ENCODE results near the gene HSPA8.

Gene HSPA8

GRCh38 chr11:123034597-123034996 lies 27.3 kb downstream of the HSPA8 start:
- Histone ChIP-seq H3K27ac (no peak overlapping the region), H3K9ac (no peak overlapping the region), H3K4me1 (no peaks in the 10 kb centered on the region), H3K79me2 (no peaks in the 10 kb centered on the region), H3K27me3 (ENCODE audit: control insufficient read depth, insufficient read depth, low read length) (no peaks in the 10 kb centered on the region), H2AFZ (no peak overlapping the region), H3K36me3 (ENCODE audit: control insufficient read depth, insufficient read depth, low read length) (no peaks in the 10 kb centered on the region), H3K4me3 (ENCODE audit: low read depth, low read length) (no peak overlapping the region), H3K9me3 (ENCODE audit: control insufficient read depth, low read length) (no peaks in the 10 kb centered on the region), H3K4me2 (ENCODE audit: low read length) (no peak overlapping the region)
- no peak for TF ChIP-seq CTCF (IDR thresholded peaks at IDR 0.05)

GRCh38 chr11:123033895-123034294 lies 28.0 kb downstream of the HSPA8 start:
- Histone ChIP-seq H2AFZ (no peak overlapping the region), H3K4me2 (ENCODE audit: low read length) (no peak overlapping the region), H3K36me3 (ENCODE audit: control insufficient read depth, insufficient read depth, low read length) (no peaks in the 10 kb centered on the region), H3K4me3 (ENCODE audit: low read depth, low read length) (no peak overlapping the region), H3K9me3 (ENCODE audit: control insufficient read depth, low read length) (no peaks in the 10 kb centered on the region), H3K4me1 (no peaks in the 10 kb centered on the region), H3K9ac (no peak overlapping the region), H3K27me3 (ENCODE audit: control insufficient read depth, insufficient read depth, low read length) (no peaks in the 10 kb centered on the region), H3K27ac (no peak overlapping the region), H3K79me2 (no peaks in the 10 kb centered on the region)
- no peak for TF ChIP-seq CTCF (IDR thresholded peaks at IDR 0.05)

GRCh38 chr11:123030517-123030916 lies 31.4 kb downstream of the HSPA8 start:
- H3K27me3 ChIP-seq (ENCODE audit: control insufficient read depth, insufficient read depth, low read length) = no peaks in the 10 kb centered on the region
- no peak overlapping the region for H2AFZ ChIP-seq
- H3K9ac ChIP-seq = no peak overlapping the region
- no peak overlapping the region for H3K27ac ChIP-seq
- TF ChIP-seq CTCF (IDR thresholded peaks at IDR 0.05) = no peak
- no peaks in the 10 kb centered on the region for H3K4me1 ChIP-seq
- H3K79me2 ChIP-seq = no peaks in the 10 kb centered on the region
- no peaks in the 10 kb centered on the region for H3K36me3 ChIP-seq (ENCODE audit: control insufficient read depth, insufficient read depth, low read length)
- H3K4me3 ChIP-seq (ENCODE audit: low read depth, low read length) = no peak overlapping the region
- H3K9me3 ChIP-seq (ENCODE audit: control insufficient read depth, low read length) = no peaks in the 10 kb centered on the region
- no peak overlapping the region for H3K4me2 ChIP-seq (ENCODE audit: low read length)

- no peaks in the 10 kb centered on the region for H3K4me1 ChIP-seq
- H3K4me3 ChIP-seq (ENCODE audit: low read depth, low read length) = no peak overlapping the region
- H3K9me3 ChIP-seq (ENCODE audit: control insufficient read depth, low read length) = no peaks in the 10 kb centered on the region
- TF ChIP-seq CTCF (IDR thresholded peaks at IDR 0.05) = no peak
- H3K36me3 ChIP-seq (ENCODE audit: control insufficient read depth, insufficient read depth, low read length) = no peaks in the 10 kb centered on the region
- no peaks in the 10 kb centered on the region for H3K79me2 ChIP-seq
- no peak overlapping the region for H3K27ac ChIP-seq
- H2AFZ ChIP-seq = no peak overlapping the region
- no peak overlapping the region for H3K9ac ChIP-seq
- no peaks in the 10 kb centered on the region for H3K27me3 ChIP-seq (ENCODE audit: control insufficient read depth, insufficient read depth, low read length)
- no peak overlapping the region for H3K4me2 ChIP-seq (ENCODE audit: low read length)
These were observed 41.0 kb downstream of the HSPA8 start for GRCh38 chr11:123020968-123021367.

GRCh38 chr11:123018702-123019101 lies 43.2 kb downstream of the HSPA8 start:
- TF ChIP-seq CTCF (IDR thresholded peaks at IDR 0.05) = no peak
- H3K27ac ChIP-seq = no peak overlapping the region
- H3K4me1 ChIP-seq = no peaks in the 10 kb centered on the region

More at GRCh38 chr11:123018702-123019101, 43.2 kb downstream of the HSPA8 start:
- H3K27me3 ChIP-seq (ENCODE audit: control insufficient read depth, insufficient read depth, low read length) = no peaks in the 10 kb centered on the region
- H3K4me2 ChIP-seq (ENCODE audit: low read length) = no peak overlapping the region
- no peak overlapping the region for H2AFZ ChIP-seq
- H3K9me3 ChIP-seq (ENCODE audit: control insufficient read depth, low read length) = no peaks in the 10 kb centered on the region
- no peaks in the 10 kb centered on the region for H3K79me2 ChIP-seq
- H3K4me3 ChIP-seq (ENCODE audit: low read depth, low read length) = no peak overlapping the region
- H3K36me3 ChIP-seq (ENCODE audit: control insufficient read depth, insufficient read depth, low read length) = no peaks in the 10 kb centered on the region
- H3K9ac ChIP-seq = no peak overlapping the region

Measured in parathyroid adenoma (tissue), 2 donors.